SK-N-MC (cell line): Measurements from ENCODE around the gene RPEL1.
A peak's percentile ranks its signal among the peaks of the same experiment; 100 is the strongest.

Experiments used
- DNase-seq: peaks from one replicate; pipeline ENCODE4 v3.0.0-alpha.2; 2011; ENCODE audit warnings: low read depth, low spot score
- H3K27ac ChIP-seq: fragments of 200-600 bp; sonication (generic); 2 replicates; pipeline ENCODE4 v1.5.1; 2016; ENCODE audit warnings: mixed run types
- H3K36me3 ChIP-seq: fragments of 200-600 bp; sonication (generic); 2 replicates; pipeline ENCODE4 v1.6.1; 2017; ENCODE audit warnings: antibody characterized with exemption, low read length, mixed read lengths; ENCODE audit not compliant: insufficient read depth
- H3K4me3 ChIP-seq: fragments of 200-600 bp; sonication (generic); 2 replicates; pipeline ENCODE4 v1.5.1; 2016
- H3K9ac ChIP-seq: fragments of 200-600 bp; sonication (generic); 2 replicates; pipeline ENCODE4 v1.8.0; 2017; ENCODE audit warnings: mixed run types, mixed read lengths; ENCODE audit not compliant: insufficient read length
- H3K9me3 ChIP-seq: fragments of 200-600 bp; sonication (generic); 2 replicates; pipeline ENCODE4 v1.6.1; 2017; ENCODE audit warnings: low read depth, mild to moderate bottlenecking, antibody characterized with exemption, low read length, moderate library complexity, mixed read lengths
- EZH2 ChIP-seq: fragments of 200-600 bp; sonication (generic); IDR thresholded peaks from one replicate; pipeline ENCODE4 v1.6.1; 2017; ENCODE audit warnings: antibody characterized with exemption
- FOXP2 ChIP-seq: optimal IDR thresholded peaks from 2 replicates; pipeline ENCODE3; 2011; ENCODE audit warnings: mild to moderate bottlenecking, moderate library complexity; ENCODE audit not compliant: insufficient read depth; ENCODE audit errors: extremely low read length, control extremely low read depth
- POLR2AphosphoS5 ChIP-seq: IDR thresholded peaks from 2 replicates; pipeline ENCODE4 v1.6.1; 2012; ENCODE audit warnings: mild to moderate bottlenecking, low read depth, low read length, borderline replicate concordance

RPEL1 gene

GRCh38 chr10:103276896-103277712 is 31.4 kb downstream of the RPEL1 start, which contains the start of gene INA:
TSS of gene INA (plus strand) at chr10:103277138. CDS start at chr10:103277212, 74 bp downstream.
- no peak for TF ChIP-seq FOXP2
- no peak for TF ChIP-seq POLR2AphosphoS5
- TF ChIP-seq EZH2: no peak
- no peaks in the 10 kb centered on the region for H3K9me3 ChIP-seq
- DNase-seq: no peak
- H3K4me3 ChIP-seq: peak within 1 kb of the TSS; percentile 52; the same call in 1 of the 2 replicates
- H3K9ac ChIP-seq: no peak within 1 kb of the TSS
- H3K27ac ChIP-seq: no peak within 1 kb of the TSS
- no peaks in the 10 kb centered on the region for H3K36me3 ChIP-seq

DNA sequence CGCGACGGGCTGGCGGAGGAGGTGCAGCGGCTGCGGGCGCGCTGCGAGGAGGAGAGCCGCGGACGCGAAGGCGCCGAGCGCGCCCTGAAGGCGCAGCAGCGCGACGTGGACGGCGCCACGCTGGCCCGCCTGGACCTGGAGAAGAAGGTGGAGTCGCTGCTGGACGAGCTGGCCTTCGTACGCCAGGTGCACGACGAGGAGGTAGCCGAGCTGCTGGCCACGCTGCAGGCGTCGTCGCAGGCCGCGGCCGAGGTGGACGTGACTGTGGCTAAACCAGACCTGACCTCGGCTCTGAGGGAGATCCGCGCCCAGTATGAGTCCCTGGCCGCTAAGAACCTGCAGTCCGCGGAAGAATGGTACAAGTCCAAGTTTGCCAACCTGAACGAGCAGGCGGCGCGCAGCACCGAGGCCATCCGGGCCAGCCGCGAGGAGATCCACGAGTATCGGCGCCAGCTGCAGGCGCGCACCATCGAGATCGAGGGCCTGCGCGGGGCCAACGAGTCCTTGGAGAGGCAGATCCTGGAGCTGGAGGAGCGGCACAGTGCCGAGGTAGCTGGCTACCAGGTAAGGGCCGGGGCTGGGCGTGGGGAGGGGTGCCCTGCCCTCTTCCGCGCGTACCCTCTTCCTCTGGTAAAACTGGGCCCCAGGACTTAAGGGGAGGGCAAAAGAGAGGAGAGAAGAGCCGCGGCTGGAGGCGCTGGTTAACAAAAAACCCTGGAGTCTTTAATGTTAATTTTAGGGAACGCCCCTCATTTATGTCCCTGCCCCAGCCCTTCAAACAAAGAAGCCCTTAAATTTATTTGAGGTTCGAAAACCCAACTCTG is 32.2 kb downstream of the RPEL1 start:
- H3K4me3 ChIP-seq: no peak overlapping the region; the same call in 1 of the 2 replicates

GRCh38 chr10:103278537-103278823 is 32.8 kb downstream of the RPEL1 start:
- H3K36me3 ChIP-seq: no peaks in the 10 kb centered on the region
- DNase-seq: no peak
- H3K9ac ChIP-seq: no peak overlapping the region
- TF ChIP-seq FOXP2 (no peak), EZH2 (no peak), POLR2AphosphoS5 (no peak)
- no peak overlapping the region for H3K27ac ChIP-seq
- no peaks in the 10 kb centered on the region for H3K9me3 ChIP-seq
- H3K4me3 ChIP-seq: no peak overlapping the region

More for the DNA sequence above, 32.2 kb downstream of the RPEL1 start:
- Histone ChIP-seq H3K9ac (no peak overlapping the region), H3K9me3 (no peaks in the 10 kb centered on the region), H3K36me3 (no peaks in the 10 kb centered on the region), H3K27ac (no peak overlapping the region)
- no peak for TF ChIP-seq EZH2
- TF ChIP-seq FOXP2: no peak
- TF ChIP-seq POLR2AphosphoS5: no peak
- no peak for DNase-seq

GRCh38 chr10:103278862-103279298 is 33.2 kb downstream of the RPEL1 start:
- H3K36me3 ChIP-seq: no peaks in the 10 kb centered on the region
- H3K9ac ChIP-seq: no peak overlapping the region
- DNase-seq: no peak
- no peak overlapping the region for H3K27ac ChIP-seq
- TF ChIP-seq FOXP2 (no peak), EZH2 (no peak), POLR2AphosphoS5 (no peak)
- H3K4me3 ChIP-seq: no peak overlapping the region
- H3K9me3 ChIP-seq: no peaks in the 10 kb centered on the region

DNA sequence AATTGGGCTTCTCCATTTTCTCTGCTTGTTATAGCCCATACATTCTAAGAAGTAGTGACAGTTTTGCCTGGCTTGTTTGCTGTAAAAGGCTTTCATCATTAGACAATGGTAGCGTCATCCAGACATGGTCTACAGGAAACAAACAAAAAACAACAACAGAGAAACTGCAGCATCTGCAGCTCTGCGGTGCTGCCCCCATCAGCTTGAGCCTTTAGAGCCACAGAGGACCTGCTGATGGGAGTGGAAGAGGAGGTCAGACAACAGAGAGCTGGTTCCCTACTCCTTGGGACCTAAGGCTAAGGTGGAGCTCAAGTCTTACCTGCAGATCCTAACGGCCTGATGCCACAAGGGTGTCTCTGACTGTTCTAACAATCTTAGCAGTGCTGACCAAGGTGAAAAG is 34.3 kb downstream of the RPEL1 start:
- Histone ChIP-seq H3K9ac (no peak overlapping the region), H3K27ac (no peak overlapping the region), H3K4me3 (no peak overlapping the region), H3K9me3 (no peaks in the 10 kb centered on the region), H3K36me3 (no peaks in the 10 kb centered on the region)
- TF ChIP-seq EZH2 (no peak), POLR2AphosphoS5 (no peak), FOXP2 (no peak)
- DNase-seq: no peak

DNA sequence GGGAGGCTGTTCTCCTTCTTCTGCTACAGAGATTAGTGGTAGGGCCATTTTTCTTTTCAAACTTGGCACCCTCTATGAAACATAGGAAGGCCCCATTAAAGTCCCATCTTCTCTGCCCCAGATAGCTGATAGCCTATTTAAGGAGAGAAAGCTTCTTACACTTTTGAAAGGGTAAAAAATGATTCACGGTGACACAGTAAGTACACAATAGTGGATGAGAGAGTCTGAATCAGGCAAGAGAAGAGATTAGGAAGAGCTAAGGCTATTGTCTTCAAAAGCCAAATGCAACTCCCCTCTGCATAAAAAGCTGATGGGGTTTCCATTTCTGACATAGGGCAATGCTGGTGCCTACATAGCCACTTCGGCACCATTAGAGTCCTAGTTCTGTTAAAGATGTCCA is 34.8 kb downstream of the RPEL1 start:
- no peak for DNase-seq
- TF ChIP-seq EZH2: no peak
- TF ChIP-seq FOXP2: no peak
- TF ChIP-seq POLR2AphosphoS5: no peak

DNA sequence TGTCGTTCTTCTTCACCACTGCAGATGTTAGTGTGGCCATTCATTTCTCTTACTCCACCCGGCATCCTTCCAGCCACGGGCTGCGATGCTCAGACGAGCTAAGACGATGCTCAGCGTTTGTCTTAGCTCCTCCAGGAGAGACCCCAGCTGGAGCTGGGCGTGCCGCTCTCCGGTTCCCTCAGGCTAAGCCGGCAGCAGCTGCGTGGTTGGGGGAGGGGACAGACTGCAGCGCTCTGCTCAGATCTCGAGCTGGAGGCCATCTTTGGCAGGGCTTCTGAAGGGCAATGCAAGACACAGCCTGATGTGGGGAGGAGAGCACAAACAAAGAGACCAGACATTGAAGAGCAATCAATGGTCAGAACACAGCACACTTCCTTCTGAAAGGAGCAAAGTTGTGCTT is 36.1 kb downstream of the RPEL1 start:
- no peaks in the 10 kb centered on the region for H3K9me3 ChIP-seq
- TF ChIP-seq POLR2AphosphoS5 (no peak), EZH2 (no peak), FOXP2 (no peak)
- no peak for DNase-seq
- H3K4me3 ChIP-seq: no peak overlapping the region
- no peaks in the 10 kb centered on the region for H3K36me3 ChIP-seq
- H3K27ac ChIP-seq: no peak overlapping the region
- no peak overlapping the region for H3K9ac ChIP-seq

More for the DNA sequence above, 34.8 kb downstream of the RPEL1 start:
- H3K9ac ChIP-seq: no peak overlapping the region
- no peak overlapping the region for H3K27ac ChIP-seq
- no peak overlapping the region for H3K4me3 ChIP-seq
- H3K9me3 ChIP-seq: no peaks in the 10 kb centered on the region
- no peaks in the 10 kb centered on the region for H3K36me3 ChIP-seq

DNA sequence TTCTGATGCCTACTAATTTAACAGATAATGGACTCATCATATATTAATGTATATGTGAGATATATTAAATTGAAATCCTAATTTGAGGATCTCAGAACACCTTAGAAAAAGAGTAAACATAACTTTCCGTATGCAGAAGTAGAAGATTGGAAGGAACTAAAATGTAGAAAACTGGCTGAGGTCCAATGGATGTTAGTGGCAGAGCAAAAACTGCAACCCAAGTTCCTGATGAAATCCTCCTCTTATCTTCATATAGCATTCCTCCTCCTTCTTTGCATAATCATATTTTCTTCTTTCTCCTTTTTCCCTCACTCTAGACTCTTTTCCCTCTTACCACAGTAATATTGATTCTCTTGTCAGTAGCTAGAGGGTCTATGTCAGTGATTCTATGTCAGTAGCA is 37.3 kb downstream of the RPEL1 start:
- H3K36me3 ChIP-seq: no peaks in the 10 kb centered on the region
- H3K27ac ChIP-seq: no peak overlapping the region
- H3K4me3 ChIP-seq: no peak overlapping the region
- no peak overlapping the region for H3K9ac ChIP-seq
- no peaks in the 10 kb centered on the region for H3K9me3 ChIP-seq
- no peak for DNase-seq
- TF ChIP-seq POLR2AphosphoS5 (no peak), EZH2 (no peak), FOXP2 (no peak)
